Measurements from ENCODE around the gene EML4.

GRCh38 chr2:42200926-42201855, 32.0 kb downstream of the EML4 start:
- TF ChIP-seq POLR2A (IDR thresholded peaks at IDR 0.05) (no peak), CTCF (IDR thresholded peaks at IDR 0.05) (no peak)
